ENCODE measurements around the gene METAP2. TPM values are rescaled to one million over a fixed set of nuclear protein-coding genes. Genes with fewer than 3 reads are reported as not detected.

The METAP2 gene
- polyA plus RNA-seq, 1 donor (not counting 4 experiments of a cell fraction or from before 2014, with no cell fraction given) = 103 TPM

GRCh38 chr12:95459310-95459709 lies 14.6 kb upstream of the METAP2 start:
- dilution Hi-C loops (cut with MboI; ENCODE audit: extremely low pct_ligation_motif_present, low sequenced_read_pairs) = no loop called here

DNA sequence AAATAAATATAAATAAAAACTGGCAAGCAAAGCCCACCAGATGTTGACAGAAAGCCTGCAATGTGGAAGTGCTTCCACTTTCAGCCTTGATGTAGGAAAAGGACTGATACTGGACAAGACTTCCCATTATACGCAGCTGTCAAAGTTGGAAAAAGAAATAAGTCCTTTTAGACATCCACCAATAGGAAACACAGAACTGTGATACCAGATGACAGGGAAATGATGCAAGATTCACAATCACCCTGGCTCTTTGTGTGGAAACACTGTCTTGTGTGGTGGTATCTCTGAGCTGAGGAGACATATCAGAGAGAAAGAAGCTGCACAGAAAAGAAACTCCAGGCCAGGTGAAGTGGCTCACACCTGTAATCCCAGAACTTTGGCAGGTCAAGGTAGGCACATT lies 13.8 kb upstream of the METAP2 start:
- H3K9ac ChIP-seq (ENCODE audit: control insufficient read depth, extremely low read depth, insufficient read depth, low read length) = no peak overlapping the region
- no peaks in the 10 kb centered on the region for H4K20me1 ChIP-seq (ENCODE audit: control insufficient read depth, extremely low read depth, insufficient read depth, low read length)
- H3K27me3 ChIP-seq (ENCODE audit: control insufficient read depth, extremely low read depth, insufficient read depth, low read length) = no peaks in the 10 kb centered on the region
- H2AFZ ChIP-seq (ENCODE audit: control insufficient read depth, low read length) = no peak overlapping the region
- DNase-seq (ENCODE audit: low read depth, low spot score) = no peak
- no peak for FAIRE-seq
- peaks cover 2% of the 10 kb centered on the region for H3K9me3 ChIP-seq (ENCODE audit: control insufficient read depth, low read depth, low read length)
- H3K79me2 ChIP-seq (ENCODE audit: control insufficient read depth, insufficient read depth, low read length) = no peaks in the 10 kb centered on the region
- dilution Hi-C loops (cut with MboI; ENCODE audit: extremely low pct_ligation_motif_present, low sequenced_read_pairs) = no loop called here
- no peak for TF ChIP-seq CTCF (optimal IDR thresholded peaks at IDR 0.05 in 1 of 3, IDR thresholded peaks at IDR 0.05 in 1 of 3, conservative IDR thresholded peaks at IDR 0.05 in 1 of 3; ENCODE audit: extremely low read depth in 1 of 3, insufficient read depth in 2 of 3, low read length in 3 of 3)
- no peaks in the 10 kb centered on the region for H3K4me1 ChIP-seq (ENCODE audit: control insufficient read depth, extremely low read depth, insufficient read depth, low read length)
- H3K9me1 ChIP-seq (ENCODE audit: control insufficient read depth, extremely low read depth, insufficient read depth, low read length) = no peaks in the 10 kb centered on the region
- no peak overlapping the region for H3K4me3 ChIP-seq (ENCODE audit: control insufficient read depth in 2 of 3, extremely low read depth in 1 of 3, insufficient read depth in 2 of 3, low read depth in 1 of 3, low read length in 3 of 3)
- no peak overlapping the region for H3K4me2 ChIP-seq (ENCODE audit: control insufficient read depth, extremely low read depth, insufficient read depth, low read depth, low read length)
- no peak overlapping the region for H3K27ac ChIP-seq (ENCODE audit: control insufficient read depth, insufficient read depth, low read length)
- H3K36me3 ChIP-seq (ENCODE audit: control insufficient read depth in 2 of 2, extremely low read depth in 1 of 2, insufficient read depth in 2 of 2, low read length in 2 of 2) = no peaks in the 10 kb centered on the region

More at GRCh38 chr12:95459310-95459709, 14.6 kb upstream of the METAP2 start:
- Histone ChIP-seq H3K4me1 (ENCODE audit: control insufficient read depth, extremely low read depth, insufficient read depth, low read length) (no peaks in the 10 kb centered on the region), H3K27me3 (ENCODE audit: control insufficient read depth, extremely low read depth, insufficient read depth, low read length) (no peaks in the 10 kb centered on the region), H3K27ac (ENCODE audit: control insufficient read depth, insufficient read depth, low read length) (no peak overlapping the region), H3K79me2 (ENCODE audit: control insufficient read depth, insufficient read depth, low read length) (no peaks in the 10 kb centered on the region), H3K9me3 (ENCODE audit: control insufficient read depth, low read depth, low read length) (peaks cover 2% of the 10 kb centered on the region), H3K9me1 (ENCODE audit: control insufficient read depth, extremely low read depth, insufficient read depth, low read length) (no peaks in the 10 kb centered on the region), H2AFZ (ENCODE audit: control insufficient read depth, low read length) (no peak overlapping the region), H3K9ac (ENCODE audit: control insufficient read depth, extremely low read depth, insufficient read depth, low read length) (no peak overlapping the region), H3K36me3 (ENCODE audit: control insufficient read depth in 2 of 2, extremely low read depth in 1 of 2, insufficient read depth in 2 of 2, low read length in 2 of 2) (no peaks in the 10 kb centered on the region), H3K4me3 (ENCODE audit: control insufficient read depth in 2 of 3, extremely low read depth in 1 of 3, insufficient read depth in 2 of 3, low read depth in 1 of 3, low read length in 3 of 3) (no peak overlapping the region), H3K4me2 (ENCODE audit: control insufficient read depth, extremely low read depth, insufficient read depth, low read depth, low read length) (no peak overlapping the region), H4K20me1 (ENCODE audit: control insufficient read depth, extremely low read depth, insufficient read depth, low read length) (no peaks in the 10 kb centered on the region)
- FAIRE-seq = no peak
- TF ChIP-seq EZH2 (IDR thresholded peaks at IDR 0.05; ENCODE audit: low read length) (no peak), CTCF (optimal IDR thresholded peaks at IDR 0.05 in 1 of 3, IDR thresholded peaks at IDR 0.05 in 1 of 3, conservative IDR thresholded peaks at IDR 0.05 in 1 of 3; ENCODE audit: extremely low read depth in 1 of 3, insufficient read depth in 2 of 3, low read length in 3 of 3) (no peak)
- no peak for DNase-seq (ENCODE audit: low read depth, low spot score)
